22Rv1 (cell line): Measurements from ENCODE around the gene EFCC1.
"Not testable (repeated sequence)": the region's sequence is repeated elsewhere in the genome, so short reads cannot be mapped to it uniquely, and the experiment has no call there.

Source experiments
- H3K27ac ChIP-seq: fragments of 450-650 bp; 2 replicates; pipeline ENCODE4 v1.5.1; 2017
- CTCF ChIP-seq: fragments of 450-650 bp; IDR thresholded peaks from 2 replicates; pipeline ENCODE4 v1.5.1; 2017; ENCODE audit warnings: mild to moderate bottlenecking
- ZFX ChIP-seq: fragments of 450-650 bp; IDR thresholded peaks from 2 replicates; pipeline ENCODE4 v1.6.1; 2017; ENCODE audit warnings: antibody characterized with exemption, borderline replicate concordance

Gene EFCC1

GRCh38 chr3:129065016-129065719 lies 64.1 kb downstream of the EFCC1 start:
- H3K27ac ChIP-seq = no peak overlapping the region
- no peak for TF ChIP-seq CTCF
- TF ChIP-seq ZFX = no peak

GRCh38 chr3:129065720-129066073 lies 64.6 kb downstream of the EFCC1 start:
- H3K27ac ChIP-seq = no peak overlapping the region
- TF ChIP-seq ZFX (no peak), CTCF (no peak)

GRCh38 chr3:129067719-129068118 lies 66.6 kb downstream of the EFCC1 start:
- peak overlapping the region; percentile 66 for H3K27ac ChIP-seq

- H3K27ac ChIP-seq = no peak overlapping the region
- TF ChIP-seq CTCF (no peak), ZFX (no peak)
These were observed 67.3 kb downstream of the EFCC1 start for GRCh38 chr3:129068291-129068886.

GRCh38 chr3:129069313-129070085 lies 68.4 kb downstream of the EFCC1 start:
- not testable (repeated sequence) for H3K27ac ChIP-seq

GRCh38 chr3:129070086-129070885 lies 69.2 kb downstream of the EFCC1 start:
- no peak for TF ChIP-seq ZFX
- no peak for TF ChIP-seq CTCF
- no peak overlapping the region for H3K27ac ChIP-seq

GRCh38 chr3:129077222-129077621 lies 76.1 kb downstream of the EFCC1 start:
- no peak overlapping the region for H3K27ac ChIP-seq
- TF ChIP-seq ZFX (no peak), CTCF (no peak)

- TF ChIP-seq ZFX (no peak), CTCF (no peak)
- no peak overlapping the region for H3K27ac ChIP-seq
These were observed 77.4 kb downstream of the EFCC1 start for GRCh38 chr3:129078510-129078909.
